ENCODE results near the gene PIK3R6. TPM values are rescaled to one million over a fixed set of nuclear protein-coding genes. Genes with fewer than 3 reads are reported as not detected.

PIK3R6 gene
- polyA plus RNA-seq, 1 donor (not counting 4 experiments of a cell fraction or from before 2014, with no cell fraction given) = 0.03 TPM

DNA sequence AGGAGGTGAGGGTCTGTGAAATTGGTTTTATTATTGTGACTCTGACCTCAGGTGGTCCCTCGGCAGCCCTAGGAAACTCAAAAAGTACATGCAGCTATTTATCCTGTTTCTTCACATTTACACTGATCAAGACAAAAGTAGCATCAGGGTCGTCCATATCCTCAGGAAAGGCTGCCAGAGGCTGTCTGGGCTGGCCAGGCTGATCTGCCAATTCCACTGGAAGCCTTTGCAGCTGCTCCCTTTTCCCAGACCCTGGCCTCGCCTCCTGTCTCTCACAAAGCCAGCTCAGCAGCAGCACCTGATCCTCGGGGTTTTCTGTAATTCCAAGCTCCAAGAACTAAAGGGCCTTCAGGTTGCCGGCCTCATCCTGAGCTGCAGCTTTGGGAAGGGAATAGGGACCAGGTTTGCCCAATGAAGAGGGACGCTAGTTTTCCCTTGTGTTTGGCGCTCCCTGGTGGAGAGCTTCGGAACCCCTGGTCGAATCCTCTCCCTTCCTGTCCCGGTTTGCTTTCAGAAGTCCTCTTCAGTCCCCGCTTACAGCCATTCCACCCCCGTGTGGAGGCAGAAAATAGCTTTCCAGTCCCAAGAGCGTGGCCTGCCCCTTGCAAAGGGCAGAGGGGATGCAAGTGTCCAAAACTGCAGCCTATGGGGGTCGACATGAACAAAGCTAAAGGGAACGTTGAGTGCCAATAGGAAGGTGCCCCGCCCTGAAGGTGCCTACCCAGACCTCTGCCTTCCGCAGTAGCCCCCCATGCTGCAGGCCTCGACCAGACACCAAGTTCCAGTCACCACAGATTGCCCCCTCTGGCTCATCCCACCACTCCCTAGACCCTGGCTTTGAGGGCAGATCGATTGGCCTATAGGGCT, 81.7 kb downstream of the PIK3R6 start:
- Histone ChIP-seq H3K36me3 (ENCODE audit: control insufficient read depth in 2 of 2, extremely low read depth in 1 of 2, insufficient read depth in 2 of 2, low read length in 2 of 2) (no peaks in the 10 kb centered on the region), H3K4me1 (ENCODE audit: control insufficient read depth, extremely low read depth, insufficient read depth, low read length) (no peaks in the 10 kb centered on the region), H3K27me3 (ENCODE audit: control insufficient read depth, extremely low read depth, insufficient read depth, low read length) (no peaks in the 10 kb centered on the region), H3K79me2 (ENCODE audit: control insufficient read depth, insufficient read depth, low read length) (no peaks in the 10 kb centered on the region), H4K20me1 (ENCODE audit: control insufficient read depth, extremely low read depth, insufficient read depth, low read length) (no peaks in the 10 kb centered on the region), H2AFZ (ENCODE audit: control insufficient read depth, low read length) (no peak overlapping the region), H3K9me3 (ENCODE audit: control insufficient read depth, low read depth, low read length) (no peaks in the 10 kb centered on the region), H3K4me2 (ENCODE audit: control insufficient read depth, extremely low read depth, insufficient read depth, low read depth, low read length) (no peak overlapping the region), H3K27ac (ENCODE audit: control insufficient read depth, insufficient read depth, low read length) (no peak overlapping the region), H3K4me3 (ENCODE audit: control insufficient read depth in 2 of 3, extremely low read depth in 1 of 3, insufficient read depth in 2 of 3, low read depth in 1 of 3, low read length in 3 of 3) (no peak overlapping the region), H3K9ac (ENCODE audit: control insufficient read depth, extremely low read depth, insufficient read depth, low read length) (no peak overlapping the region), H3K9me1 (ENCODE audit: control insufficient read depth, extremely low read depth, insufficient read depth, low read length) (no peaks in the 10 kb centered on the region)
- TF ChIP-seq, protein P1, sequence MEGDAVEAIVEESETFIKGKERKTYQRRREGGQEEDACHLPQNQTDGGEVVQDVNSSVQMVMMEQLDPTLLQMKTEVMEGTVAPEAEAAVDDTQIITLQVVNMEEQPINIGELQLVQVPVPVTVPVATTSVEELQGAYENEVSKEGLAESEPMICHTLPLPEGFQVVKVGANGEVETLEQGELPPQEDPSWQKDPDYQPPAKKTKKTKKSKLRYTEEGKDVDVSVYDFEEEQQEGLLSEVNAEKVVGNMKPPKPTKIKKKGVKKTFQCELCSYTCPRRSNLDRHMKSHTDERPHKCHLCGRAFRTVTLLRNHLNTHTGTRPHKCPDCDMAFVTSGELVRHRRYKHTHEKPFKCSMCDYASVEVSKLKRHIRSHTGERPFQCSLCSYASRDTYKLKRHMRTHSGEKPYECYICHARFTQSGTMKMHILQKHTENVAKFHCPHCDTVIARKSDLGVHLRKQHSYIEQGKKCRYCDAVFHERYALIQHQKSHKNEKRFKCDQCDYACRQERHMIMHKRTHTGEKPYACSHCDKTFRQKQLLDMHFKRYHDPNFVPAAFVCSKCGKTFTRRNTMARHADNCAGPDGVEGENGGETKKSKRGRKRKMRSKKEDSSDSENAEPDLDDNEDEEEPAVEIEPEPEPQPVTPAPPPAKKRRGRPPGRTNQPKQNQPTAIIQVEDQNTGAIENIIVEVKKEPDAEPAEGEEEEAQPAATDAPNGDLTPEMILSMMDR (optimal IDR thresholded peaks at IDR 0.05 in 1 of 3, IDR thresholded peaks at IDR 0.05 in 1 of 3, conservative IDR thresholded peaks at IDR 0.05 in 1 of 3; ENCODE audit: extremely low read depth in 1 of 3, insufficient read depth in 2 of 3, low read length in 3 of 3) = peak; percentile 85 to 90 (median 86)
- TF ChIP-seq EZH2 (IDR thresholded peaks at IDR 0.05; ENCODE audit: low read length) = no peak
- DNase-seq (ENCODE audit: low read depth, low spot score) (no peak), FAIRE-seq (peak; percentile 67)
- dilution Hi-C loops (cut with MboI; ENCODE audit: extremely low pct_ligation_motif_present, low sequenced_read_pairs) = no loop called here

GRCh38 chr17:8782176-8782575, 85.3 kb downstream of the PIK3R6 start:
- H3K9ac ChIP-seq (ENCODE audit: control insufficient read depth, extremely low read depth, insufficient read depth, low read length) = no peak overlapping the region
- no peaks in the 10 kb centered on the region for H3K4me1 ChIP-seq (ENCODE audit: control insufficient read depth, extremely low read depth, insufficient read depth, low read length)
- TF ChIP-seq, protein P1 (optimal IDR thresholded peaks at IDR 0.05 in 1 of 3, IDR thresholded peaks at IDR 0.05 in 1 of 3, conservative IDR thresholded peaks at IDR 0.05 in 1 of 3; ENCODE audit: extremely low read depth in 1 of 3, insufficient read depth in 2 of 3, low read length in 3 of 3) = no peak
- TF ChIP-seq EZH2 (IDR thresholded peaks at IDR 0.05; ENCODE audit: low read length) = no peak
- no peak overlapping the region for H3K27ac ChIP-seq (ENCODE audit: control insufficient read depth, insufficient read depth, low read length)
- H2AFZ ChIP-seq (ENCODE audit: control insufficient read depth, low read length) = no peak overlapping the region
- no peaks in the 10 kb centered on the region for H3K36me3 ChIP-seq (ENCODE audit: control insufficient read depth in 2 of 2, extremely low read depth in 1 of 2, insufficient read depth in 2 of 2, low read length in 2 of 2)
- H3K79me2 ChIP-seq (ENCODE audit: control insufficient read depth, insufficient read depth, low read length) = no peaks in the 10 kb centered on the region
- no peak overlapping the region for H3K4me2 ChIP-seq (ENCODE audit: control insufficient read depth, extremely low read depth, insufficient read depth, low read depth, low read length)
- H3K9me3 ChIP-seq (ENCODE audit: control insufficient read depth, low read depth, low read length) = no peaks in the 10 kb centered on the region
- no peak overlapping the region for H3K4me3 ChIP-seq (ENCODE audit: control insufficient read depth in 2 of 3, extremely low read depth in 1 of 3, insufficient read depth in 2 of 3, low read depth in 1 of 3, low read length in 3 of 3)
- no peak for FAIRE-seq
- dilution Hi-C loops (cut with MboI; ENCODE audit: extremely low pct_ligation_motif_present, low sequenced_read_pairs) = no loop called here
- no peaks in the 10 kb centered on the region for H3K27me3 ChIP-seq (ENCODE audit: control insufficient read depth, extremely low read depth, insufficient read depth, low read length)
- no peaks in the 10 kb centered on the region for H3K9me1 ChIP-seq (ENCODE audit: control insufficient read depth, extremely low read depth, insufficient read depth, low read length)
- no peak for DNase-seq (ENCODE audit: low read depth, low spot score)
- H4K20me1 ChIP-seq (ENCODE audit: control insufficient read depth, extremely low read depth, insufficient read depth, low read length) = no peaks in the 10 kb centered on the region
